ENCODE data around the gene PHOSPHO2. TPM values are rescaled to one million over a fixed set of nuclear protein-coding genes. Genes with fewer than 3 reads are reported as not detected.

PHOSPHO2 gene
- total and polyA plus RNA-seq, 9 of the 15 experiments (the other 6 are each of a cell fraction or from before 2014, with no cell fraction given), result 7.8 to 19.1 (median 11.7) TPM

GRCh38 chr2:169711751-169712509, 17.7 kb downstream of the PHOSPHO2 start (continued):
- TF ChIP-seq RBM34 (IDR thresholded peaks at IDR 0.05; ENCODE audit: borderline replicate concordance, insufficient read depth, low read length) (no peak), PHB (CRISPR knock-in tag; IDR thresholded peaks at IDR 0.05) (no peak), CBFA2T2 (conservative IDR thresholded peaks at IDR 0.05) (no peak), ZNF589 (CRISPR knock-in tag; IDR thresholded peaks at IDR 0.05; ENCODE audit: low read depth) (peak; percentile 100), ZNF408 (CRISPR knock-in tag; IDR thresholded peaks at IDR 0.05; ENCODE audit: low read depth) (no peak), SOX6 (IDR thresholded peaks at IDR 0.05) (peak; percentile 82), PTTG1 (tag; IDR thresholded peaks at IDR 0.05; ENCODE audit: low read depth) (peak; percentile 99), TRIM28 (IDR thresholded peaks at IDR 0.05) (0 out of 2 replicates have a peak, but pooled peaks have one; percentile 65), ZNF518B (CRISPR knock-in tag; IDR thresholded peaks at IDR 0.05) (no peak; the same call in 1 of the 2 replicates), MEF2D (tag; conservative IDR thresholded peaks at IDR 0.05; ENCODE audit: low read depth) (peak; percentile 99), HES1 (IDR thresholded peaks at IDR 0.05; ENCODE audit: low read depth) (no peak), ZNF41 (CRISPR knock-in tag; conservative IDR thresholded peaks at IDR 0.05) (peak; percentile 97), ZNF165 (CRISPR knock-in tag; IDR thresholded peaks at IDR 0.05; ENCODE audit: borderline replicate concordance) (peak; percentile 98), KLF6 (CRISPR knock-in tag; IDR thresholded peaks at IDR 0.05; ENCODE audit: borderline replicate concordance) (peak; percentile 99), BCL6 (CRISPR knock-in tag; IDR thresholded peaks at IDR 0.05) (peak; percentile 98), HBP1 (CRISPR knock-in tag; IDR thresholded peaks at IDR 0.05) (peak; percentile 98)
- TF ChIP-seq, protein P1, sequence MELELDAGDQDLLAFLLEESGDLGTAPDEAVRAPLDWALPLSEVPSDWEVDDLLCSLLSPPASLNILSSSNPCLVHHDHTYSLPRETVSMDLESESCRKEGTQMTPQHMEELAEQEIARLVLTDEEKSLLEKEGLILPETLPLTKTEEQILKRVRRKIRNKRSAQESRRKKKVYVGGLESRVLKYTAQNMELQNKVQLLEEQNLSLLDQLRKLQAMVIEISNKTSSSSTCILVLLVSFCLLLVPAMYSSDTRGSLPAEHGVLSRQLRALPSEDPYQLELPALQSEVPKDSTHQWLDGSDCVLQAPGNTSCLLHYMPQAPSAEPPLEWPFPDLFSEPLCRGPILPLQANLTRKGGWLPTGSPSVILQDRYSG (tag; conservative IDR thresholded peaks at IDR 0.05; ENCODE audit: low read depth), result peak; percentile 100
- TF ChIP-seq, protein P2, sequence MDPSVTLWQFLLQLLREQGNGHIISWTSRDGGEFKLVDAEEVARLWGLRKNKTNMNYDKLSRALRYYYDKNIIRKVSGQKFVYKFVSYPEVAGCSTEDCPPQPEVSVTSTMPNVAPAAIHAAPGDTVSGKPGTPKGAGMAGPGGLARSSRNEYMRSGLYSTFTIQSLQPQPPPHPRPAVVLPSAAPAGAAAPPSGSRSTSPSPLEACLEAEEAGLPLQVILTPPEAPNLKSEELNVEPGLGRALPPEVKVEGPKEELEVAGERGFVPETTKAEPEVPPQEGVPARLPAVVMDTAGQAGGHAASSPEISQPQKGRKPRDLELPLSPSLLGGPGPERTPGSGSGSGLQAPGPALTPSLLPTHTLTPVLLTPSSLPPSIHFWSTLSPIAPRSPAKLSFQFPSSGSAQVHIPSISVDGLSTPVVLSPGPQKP (CRISPR knock-in tag; IDR thresholded peaks at IDR 0.05), result no peak
- TF ChIP-seq, protein P3, sequence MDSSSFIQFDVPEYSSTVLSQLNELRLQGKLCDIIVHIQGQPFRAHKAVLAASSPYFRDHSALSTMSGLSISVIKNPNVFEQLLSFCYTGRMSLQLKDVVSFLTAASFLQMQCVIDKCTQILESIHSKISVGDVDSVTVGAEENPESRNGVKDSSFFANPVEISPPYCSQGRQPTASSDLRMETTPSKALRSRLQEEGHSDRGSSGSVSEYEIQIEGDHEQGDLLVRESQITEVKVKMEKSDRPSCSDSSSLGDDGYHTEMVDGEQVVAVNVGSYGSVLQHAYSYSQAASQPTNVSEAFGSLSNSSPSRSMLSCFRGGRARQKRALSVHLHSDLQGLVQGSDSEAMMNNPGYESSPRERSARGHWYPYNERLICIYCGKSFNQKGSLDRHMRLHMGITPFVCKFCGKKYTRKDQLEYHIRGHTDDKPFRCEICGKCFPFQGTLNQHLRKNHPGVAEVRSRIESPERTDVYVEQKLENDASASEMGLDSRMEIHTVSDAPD (CRISPR knock-in tag; IDR thresholded peaks at IDR 0.05), result peak; percentile 96
